Measurements from ENCODE around the gene EIPR1. TPM values are rescaled to one million over a fixed set of nuclear protein-coding genes. Genes with fewer than 3 reads are reported as not detected.
A peak's percentile ranks its signal among the peaks of the same experiment; 100 is the strongest.

The EIPR1 gene
- polyA plus RNA-seq, 2 of the 4 experiments (the other 2 are of a cell fraction) = 55.0 to 65.0 TPM

DNA sequence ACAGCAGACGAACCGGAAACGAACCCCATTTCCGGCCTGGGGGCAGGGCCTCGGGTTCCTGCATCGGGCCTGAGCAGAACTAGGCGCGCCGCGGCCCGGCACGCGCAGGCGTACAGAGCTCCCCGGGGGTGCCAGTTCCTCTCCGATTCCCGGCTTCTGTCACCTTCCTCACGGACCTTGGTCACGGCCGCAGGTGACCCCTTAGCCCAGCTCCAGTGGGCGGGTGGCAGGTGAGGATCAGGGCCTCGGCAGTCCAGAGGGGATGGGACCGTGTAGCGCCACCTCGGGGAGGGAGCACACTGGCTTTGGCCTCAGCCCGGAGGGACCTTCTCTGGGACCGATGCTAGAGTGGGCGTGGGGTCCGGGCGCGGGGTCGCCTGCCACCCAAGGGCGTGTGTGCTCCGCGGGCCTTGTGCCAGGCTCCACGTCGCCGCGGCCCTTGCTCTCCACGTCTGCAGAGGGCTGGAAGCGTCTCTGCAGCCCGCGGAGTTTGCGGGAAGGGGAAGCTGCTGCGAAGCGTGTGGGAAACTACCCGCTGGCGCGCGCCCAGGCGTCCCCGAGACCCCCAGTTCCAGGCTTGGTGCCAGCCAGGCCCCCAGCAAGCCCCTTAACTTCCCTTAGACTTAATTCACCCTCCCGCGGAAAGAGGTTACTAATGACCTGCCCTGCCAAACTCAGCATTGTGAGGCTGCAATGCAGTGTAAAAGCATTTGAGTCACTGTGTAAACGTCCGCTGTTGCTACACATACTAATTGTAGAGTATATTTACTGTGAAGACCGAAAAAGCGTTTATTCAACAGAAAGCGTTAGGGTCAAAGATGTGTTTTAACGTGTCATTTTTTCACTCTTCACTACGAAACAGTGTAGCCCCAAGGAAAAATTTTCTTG is 2.3 kb upstream of the EIPR1 start, which contains the start of gene TRAPPC12 (continued):
- TF ChIP-seq, protein P1, sequence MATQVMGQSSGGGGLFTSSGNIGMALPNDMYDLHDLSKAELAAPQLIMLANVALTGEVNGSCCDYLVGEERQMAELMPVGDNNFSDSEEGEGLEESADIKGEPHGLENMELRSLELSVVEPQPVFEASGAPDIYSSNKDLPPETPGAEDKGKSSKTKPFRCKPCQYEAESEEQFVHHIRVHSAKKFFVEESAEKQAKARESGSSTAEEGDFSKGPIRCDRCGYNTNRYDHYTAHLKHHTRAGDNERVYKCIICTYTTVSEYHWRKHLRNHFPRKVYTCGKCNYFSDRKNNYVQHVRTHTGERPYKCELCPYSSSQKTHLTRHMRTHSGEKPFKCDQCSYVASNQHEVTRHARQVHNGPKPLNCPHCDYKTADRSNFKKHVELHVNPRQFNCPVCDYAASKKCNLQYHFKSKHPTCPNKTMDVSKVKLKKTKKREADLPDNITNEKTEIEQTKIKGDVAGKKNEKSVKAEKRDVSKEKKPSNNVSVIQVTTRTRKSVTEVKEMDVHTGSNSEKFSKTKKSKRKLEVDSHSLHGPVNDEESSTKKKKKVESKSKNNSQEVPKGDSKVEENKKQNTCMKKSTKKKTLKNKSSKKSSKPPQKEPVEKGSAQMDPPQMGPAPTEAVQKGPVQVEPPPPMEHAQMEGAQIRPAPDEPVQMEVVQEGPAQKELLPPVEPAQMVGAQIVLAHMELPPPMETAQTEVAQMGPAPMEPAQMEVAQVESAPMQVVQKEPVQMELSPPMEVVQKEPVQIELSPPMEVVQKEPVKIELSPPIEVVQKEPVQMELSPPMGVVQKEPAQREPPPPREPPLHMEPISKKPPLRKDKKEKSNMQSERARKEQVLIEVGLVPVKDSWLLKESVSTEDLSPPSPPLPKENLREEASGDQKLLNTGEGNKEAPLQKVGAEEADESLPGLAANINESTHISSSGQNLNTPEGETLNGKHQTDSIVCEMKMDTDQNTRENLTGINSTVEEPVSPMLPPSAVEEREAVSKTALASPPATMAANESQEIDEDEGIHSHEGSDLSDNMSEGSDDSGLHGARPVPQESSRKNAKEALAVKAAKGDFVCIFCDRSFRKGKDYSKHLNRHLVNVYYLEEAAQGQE (IDR thresholded peaks at IDR 0.05) = peak; percentile 35; the same call in 1 of the 2 replicates
- TF ChIP-seq BHLHE40 (IDR thresholded peaks at IDR 0.05; ENCODE audit: low read depth, low read length) (no peak), ZNF302 (CRISPR knock-in tag; IDR thresholded peaks at IDR 0.05) (no peak), ZFP36 (IDR thresholded peaks at IDR 0.05; ENCODE audit: borderline replicate concordance, partially characterized antibody) (no peak), TFCP2L1 (CRISPR knock-in tag; IDR thresholded peaks at IDR 0.05) (no peak)

DNA sequence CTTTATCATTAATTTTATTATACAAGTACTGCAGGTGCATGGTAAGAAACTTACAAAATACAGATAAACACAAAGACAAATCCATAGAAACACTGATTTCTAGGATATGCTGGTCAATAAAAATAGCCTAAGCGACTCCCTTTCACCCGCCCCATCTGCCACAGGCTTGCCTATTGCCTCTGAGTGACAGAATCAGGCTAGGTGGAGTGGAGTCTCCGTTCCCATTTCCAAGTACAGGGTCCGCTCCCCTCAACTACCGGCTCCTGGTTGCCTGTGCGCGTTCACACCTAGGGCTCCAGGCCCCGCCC is 1.7 kb upstream of the EIPR1 start:
- peak overlapping the region; percentile 88 to 96 for H3K27ac ChIP-seq
- peak overlapping the region; percentile 91 for H3K4me2 ChIP-seq
- no peak for ATAC-seq
- DNase-seq (ENCODE audit: low read depth in 1 of 2, low spot score in 1 of 2) = no peak
- TF ChIP-seq SMC3 (IDR thresholded peaks at IDR 0.05) = no peak
- TF ChIP-seq, protein P2, sequence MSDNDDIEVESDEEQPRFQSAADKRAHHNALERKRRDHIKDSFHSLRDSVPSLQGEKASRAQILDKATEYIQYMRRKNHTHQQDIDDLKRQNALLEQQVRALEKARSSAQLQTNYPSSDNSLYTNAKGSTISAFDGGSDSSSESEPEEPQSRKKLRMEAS (IDR thresholded peaks at IDR 0.05) = peak; percentile 94
- TF ChIP-seq HOXB13 (CRISPR knock-in tag; IDR thresholded peaks at IDR 0.05; ENCODE audit: low read depth) = no peak
- TF ChIP-seq, protein P3, sequence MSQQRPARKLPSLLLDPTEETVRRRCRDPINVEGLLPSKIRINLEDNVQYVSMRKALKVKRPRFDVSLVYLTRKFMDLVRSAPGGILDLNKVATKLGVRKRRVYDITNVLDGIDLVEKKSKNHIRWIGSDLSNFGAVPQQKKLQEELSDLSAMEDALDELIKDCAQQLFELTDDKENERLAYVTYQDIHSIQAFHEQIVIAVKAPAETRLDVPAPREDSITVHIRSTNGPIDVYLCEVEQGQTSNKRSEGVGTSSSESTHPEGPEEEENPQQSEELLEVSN (IDR thresholded peaks at IDR 0.05; ENCODE audit: borderline replicate concordance, low read depth) = peak; percentile 91
- TF ChIP-seq, protein P4, sequence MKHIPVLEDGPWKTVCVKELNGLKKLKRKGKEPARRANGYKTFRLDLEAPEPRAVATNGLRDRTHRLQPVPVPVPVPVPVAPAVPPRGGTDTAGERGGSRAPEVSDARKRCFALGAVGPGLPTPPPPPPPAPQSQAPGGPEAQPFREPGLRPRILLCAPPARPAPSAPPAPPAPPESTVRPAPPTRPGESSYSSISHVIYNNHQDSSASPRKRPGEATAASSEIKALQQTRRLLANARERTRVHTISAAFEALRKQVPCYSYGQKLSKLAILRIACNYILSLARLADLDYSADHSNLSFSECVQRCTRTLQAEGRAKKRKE (CRISPR knock-in tag; IDR thresholded peaks at IDR 0.05; ENCODE audit: low read depth) = peak; percentile 39; the same call in 1 of the 2 replicates
- peaks cover 23% of the 10 kb centered on the region for H3K4me1 ChIP-seq
- no peaks in the 10 kb centered on the region for H3K9me3 ChIP-seq
- peak overlapping the region; percentile 81 for H3K4me3 ChIP-seq
- FAIRE-seq = no peak
- ChIA-PET CTCF (interaction anchor here (0.6 to 3.6 kb wide), 8 partner anchors 10 to 85 kb away, joined by 3 to 18 read pairs (median 4); no protein-coding TSS in a partner anchor), POLR2A (interaction anchor here (0.6 to 1.3 kb wide), 4 partner anchors 23 to 179 kb away, joined by 3 to 4 read pairs (median 4); partner anchors contain the start of gene RNASEH1)
- WGBS (ENCODE audit: missing lambda C conversion rate) = 5% methylated on average over 8 of the region's 8 CpGs

DNA sequence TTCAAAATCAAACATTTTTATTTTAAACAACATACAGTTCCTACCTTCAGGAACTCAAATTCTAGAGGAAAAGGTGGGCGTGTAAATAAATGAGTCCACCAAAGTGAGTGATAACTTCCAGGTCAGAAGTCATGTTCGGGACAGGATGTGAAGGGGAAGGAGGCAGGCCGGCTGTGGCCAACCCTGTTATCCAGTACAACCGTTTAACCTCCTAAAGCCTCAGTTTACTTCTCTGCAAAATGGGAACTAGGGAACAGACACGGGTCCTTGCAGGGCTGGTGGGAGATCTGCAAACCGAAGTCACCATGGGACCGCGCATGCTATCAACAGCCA is 373 bp downstream of the EIPR1 start:
- Histone ChIP-seq H3K4me1 (peaks cover 23% of the 10 kb centered on the region), H3K4me3 (peak overlapping the region; percentile 66), H3K27ac (peak overlapping the region; percentile 88 to 96), H3K9me3 (no peaks in the 10 kb centered on the region), H3K4me2 (peak overlapping the region; percentile 99)
- WGBS (ENCODE audit: missing lambda C conversion rate) = 2% methylated on average over 8 of the region's 8 CpGs
- POLR2A ChIA-PET = interaction anchor here (0.6 to 1.8 kb wide), 6 partner anchors 9 to 199 kb away, joined by 3 to 9 read pairs (median 5); partner anchors contain the start of gene RNASEH1
- FAIRE-seq (no peak), DNase-seq (ENCODE audit: low read depth in 1 of 2, low spot score in 1 of 2) (peak; percentile 70 to 73), ATAC-seq (peak; percentile 61)
- CTCF ChIA-PET = interaction anchor here (1.2 to 3.6 kb wide), 3 partner anchors 10 to 18 kb away, joined by 3 to 18 read pairs (median 7); no protein-coding TSS in a partner anchor
- TF ChIP-seq TP53 (CRISPR knock-in tag; IDR thresholded peaks at IDR 0.05) (0 out of 2 replicates have a peak, but pooled peaks have one; percentile 33), HDAC2 (IDR thresholded peaks at IDR 0.05) (peak; percentile 64; the same call in 1 of the 2 replicates), TFCP2L1 (CRISPR knock-in tag; IDR thresholded peaks at IDR 0.05) (0 out of 2 replicates have a peak, but pooled peaks have one; percentile 40), CHD2 (IDR thresholded peaks at IDR 0.05; ENCODE audit: low read length, partially characterized antibody) (no peak), KDM1A (IDR thresholded peaks at IDR 0.05; ENCODE audit: low read depth) (0 out of 2 replicates have a peak, but pooled peaks have one; percentile 75)
